Endothelial cell of umbilical vein (primary cell): ENCODE data around the gene BCR. TPM values are rescaled to one million over a fixed set of nuclear protein-coding genes. Genes with fewer than 3 reads are reported as not detected.

Source experiments
- BruUV-seq: library from RNA; stranded (reverse); fragments of 400-500 nt; replicated peaks from 2 replicates; lab custom pipeline; 2021; lab: Mats Ljungman, UMichigan
- CTCF ChIA-PET: fragments of 300-600, 350-600 bp; sonication (Branson Sonifier 250); formaldehyde crosslinking; loops from one replicate; lab custom pipeline; 2021; ENCODE audit warnings: antibody characterized with exemption, inconsistent platforms; lab: Charles Lee
- POLR2A ChIA-PET: fragments of 300-600, 350-600 bp; sonication (Branson Sonifier 250); formaldehyde crosslinking; loops from one replicate; lab custom pipeline; 2021; ENCODE audit warnings: antibody characterized with exemption, inconsistent platforms; lab: Charles Lee
- DNase-seq: peaks from one replicate; pipeline ENCODE4 v3.0.0-alpha.2; 2011; ENCODE audit warnings: low read depth, low spot score
- FAIRE-seq: peaks from 2 replicates; lab custom pipeline; 2011; peaks lifted over from hg19 to GRCh38; lab: Jason Lieb, UNC
- H2AFZ ChIP-seq: 2 replicates; pipeline ENCODE4 v1.6.0; 2012; ENCODE audit warnings: low read depth, low read length, control low read depth, inconsistent platforms
- H3K27ac ChIP-seq: 2 replicates; pipeline ENCODE4 v1.5.1; 2011; ENCODE audit warnings: low read depth, mild to moderate bottlenecking, control low read depth, low read length, moderate library complexity; ENCODE audit not compliant: insufficient read depth
- H3K27me3 ChIP-seq, 2 experiments: 2 replicates each; pipeline versions ENCODE4 v1.6.0 to v1.6.1; 2011; ENCODE audit warnings: low read length in 2 of 2, mixed read lengths in 1 of 2; ENCODE audit not compliant: control insufficient read depth in 2 of 2, insufficient read depth in 2 of 2
- H3K36me3 ChIP-seq, 2 experiments: 2 replicates in 1 of 2; 3 replicates in 1 of 2; pipeline ENCODE4 v1.5.1; 2011; ENCODE audit warnings: low read length in 2 of 2, mild to moderate bottlenecking in 1 of 2, moderate library complexity in 1 of 2; ENCODE audit not compliant: control insufficient read depth in 2 of 2, insufficient read depth in 2 of 2; ENCODE audit errors: extremely low read depth in 1 of 2
- H3K4me1 ChIP-seq: 3 replicates; pipeline ENCODE4 v1.5.1; 2011; ENCODE audit warnings: mild to moderate bottlenecking, low read length; ENCODE audit not compliant: control insufficient read depth, insufficient read depth; ENCODE audit errors: extremely low read depth
- H3K4me2 ChIP-seq: 2 replicates; pipeline ENCODE4 v1.6.1; 2011; ENCODE audit warnings: low read length, control low read depth, mixed read lengths; ENCODE audit not compliant: insufficient read depth
- H3K4me3 ChIP-seq, 3 experiments: fragments of 200-600 bp in 1 of 3; sonication (generic), shearing (Covaris generic) in 1 of 3; replicated peaks in 1 of 3; 2 replicates each; pipeline ENCODE4 v1.5.1; 2011 to 2016; ENCODE audit warnings: control low read depth in 3 of 3, low read length in 3 of 3, mild to moderate bottlenecking in 2 of 3, inconsistent platforms in 1 of 3, low read depth in 1 of 3, moderate library complexity in 1 of 3; ENCODE audit not compliant: insufficient read depth in 1 of 3
- H3K79me2 ChIP-seq: 2 replicates; pipeline ENCODE4 v1.6.0; 2012; ENCODE audit warnings: low read length, inconsistent platforms; ENCODE audit not compliant: control insufficient read depth, insufficient read depth
- H3K9ac ChIP-seq: replicated peaks from 2 replicates; pipeline ENCODE3; 2011; ENCODE audit warnings: low read length, control low read depth; ENCODE audit not compliant: insufficient read depth; ENCODE audit errors: extremely low read depth
- H3K9me1 ChIP-seq: replicated peaks from 3 replicates; pipeline ENCODE4 v1.6.0; 2011; ENCODE audit warnings: mild to moderate bottlenecking, low read length; ENCODE audit not compliant: control insufficient read depth, insufficient read depth; ENCODE audit errors: extremely low read depth
- H3K9me3 ChIP-seq: replicated peaks from 2 replicates; pipeline ENCODE4 v1.5.1; 2012; ENCODE audit warnings: low read length, inconsistent platforms; ENCODE audit not compliant: control insufficient read depth, insufficient read depth
- H4K20me1 ChIP-seq: replicated peaks from 2 replicates; pipeline ENCODE3; 2011; ENCODE audit warnings: mild to moderate bottlenecking, low read length; ENCODE audit not compliant: control insufficient read depth, insufficient read depth; ENCODE audit errors: extremely low read depth
- EZH2 ChIP-seq: IDR thresholded peaks from 2 replicates; pipeline ENCODE4 v1.6.1; 2012; ENCODE audit warnings: borderline replicate concordance, low read depth, mild to moderate bottlenecking, moderate library complexity, low read length, inconsistent platforms; ENCODE audit not compliant: severe bottlenecking
- FOS ChIP-seq: IDR thresholded peaks from 2 replicates; pipeline ENCODE4 v1.6.1; 2011; ENCODE audit warnings: mild to moderate bottlenecking, low read length, moderate library complexity, borderline replicate concordance; ENCODE audit not compliant: insufficient read depth
- GATA2 ChIP-seq: IDR thresholded peaks from 2 replicates; pipeline ENCODE4 v1.7.0; 2011; ENCODE audit warnings: low read depth, mild to moderate bottlenecking, moderate library complexity, mixed read lengths, low read length; ENCODE audit not compliant: insufficient read length, insufficient read depth
- JUN ChIP-seq: IDR thresholded peaks from 2 replicates; pipeline ENCODE4 v1.6.1; 2011; ENCODE audit warnings: borderline replicate concordance, low read depth; ENCODE audit not compliant: insufficient read length, insufficient read depth
- MYC ChIP-seq: IDR thresholded peaks from one replicate; pipeline ENCODE4 v1.6.1; 2011; ENCODE audit warnings: mild to moderate bottlenecking, low read depth, low read length
- POLR2A ChIP-seq: IDR thresholded peaks from 2 replicates; pipeline ENCODE4 v1.6.1; 2012; ENCODE audit warnings: low read depth, mild to moderate bottlenecking, control low read depth, low read length
- POLR2AphosphoS5 ChIP-seq: IDR thresholded peaks from 2 replicates; pipeline ENCODE4 v1.6.1; 2012; ENCODE audit warnings: low read depth, mild to moderate bottlenecking, control low read depth, low read length, moderate library complexity; ENCODE audit not compliant: insufficient read depth
- dilution Hi-C: fragments of 300-500 bp; cut with MboI; formaldehyde crosslinking; loops from one replicate; pipeline ENCODE4 v1.15.0; 2019; ENCODE audit warnings: low sequenced_read_pairs; ENCODE audit not compliant: extremely low pct_ligation_motif_present
- intact Hi-C: fragments of 100-400 bp; cut with micrococcal nuclease; formaldehyde crosslinking; loops from one replicate; pipeline ENCODE4 v1.10.0; 2022
- polyA plus RNA-seq, 4 experiments: library from polyadenylated mRNA; depleted of rRNA in 3 of 4; stranded (reverse) in 3 of 4; unstranded in 1 of 4; fragments of >200 nt; gene quantifications; 2 replicates each; pipeline versions ENCODE4 v1.2.1 to v1.2.3, GENCODE V29; 2011 to 2012; ENCODE audit warnings: missing spikeins in 1 of 4
- total RNA-seq: library from RNA; stranded (reverse); gene quantifications from 2 replicates; pipeline ENCODE4 v1.2.3, GENCODE V29; 2021
- TF ChIP-seq, protein P1 (sequence below): IDR thresholded peaks from 2 replicates; pipeline ENCODE4 v1.6.1; 2011; ENCODE audit not compliant: insufficient read depth, insufficient read length
- TF ChIP-seq, protein P2 (sequence below), 2 donors: IDR thresholded peaks; 1 replicate in 1 of 2; 2 replicates in 1 of 2; pipeline ENCODE4 v1.5.1; 2011; ENCODE audit warnings: low read length in 2 of 2, mild to moderate bottlenecking in 2 of 2, moderate library complexity in 2 of 2, control low read depth in 1 of 2, inconsistent platforms in 1 of 2, low read depth in 1 of 2; ENCODE audit not compliant: insufficient read depth in 1 of 2; ENCODE audit errors: extremely low read depth in 1 of 2

Gene BCR
- total and polyA plus RNA-seq, 2 donors (not counting 3 experiments of a cell fraction or from before 2014, with no cell fraction given), result 129 to 141 TPM

DNA sequence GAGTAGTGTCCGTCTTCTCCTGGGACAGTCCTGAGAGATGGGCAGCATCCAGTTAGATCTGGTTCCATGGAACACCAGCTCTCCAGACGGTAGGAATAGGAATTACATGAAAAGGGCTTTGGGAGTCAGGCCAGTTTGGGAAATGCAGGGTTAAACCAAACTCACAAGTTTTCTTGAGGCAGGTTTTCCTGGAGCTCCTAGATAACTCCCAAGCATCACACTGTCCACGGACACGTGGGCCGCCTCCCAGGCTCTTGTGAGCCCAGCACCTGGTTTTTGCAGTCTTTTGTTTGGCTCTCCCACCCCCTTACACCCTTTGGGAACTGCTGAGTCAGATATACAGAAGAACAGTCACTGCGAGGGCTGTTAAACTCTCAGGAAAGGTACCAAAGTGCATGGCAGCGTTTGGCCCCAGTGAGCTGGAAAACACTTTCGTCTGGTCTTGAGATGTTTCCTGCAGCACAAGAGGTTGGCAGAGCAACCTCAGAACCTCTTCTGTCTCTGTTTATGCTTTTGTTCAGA, 90.0 kb downstream of the BCR start:
- Histone ChIP-seq H3K4me2 (no peak overlapping the region), H3K79me2 (peaks cover 4% of the 10 kb centered on the region), H3K4me1 (no peaks in the 10 kb centered on the region), H3K27ac (no peak overlapping the region), H3K9me1 (no peaks in the 10 kb centered on the region), H3K27me3 (no peaks in the 10 kb centered on the region), H3K9ac (no peak overlapping the region), H3K4me3 (no peak overlapping the region), H3K9me3 (no peaks in the 10 kb centered on the region), H2AFZ (no peak overlapping the region), H4K20me1 (no peaks in the 10 kb centered on the region), H3K36me3 (peaks cover 18 to 76% of the 10 kb centered on the region in 2 experiments)
- POLR2A ChIA-PET, result no interaction called here
- dilution Hi-C loops (no loop called here), intact Hi-C loops (no loop called here)
- TF ChIP-seq POLR2A (no peak), GATA2 (no peak), JUN (no peak), POLR2AphosphoS5 (no peak), EZH2 (no peak), FOS (no peak), MYC (no peak)
- TF ChIP-seq, protein P1, sequence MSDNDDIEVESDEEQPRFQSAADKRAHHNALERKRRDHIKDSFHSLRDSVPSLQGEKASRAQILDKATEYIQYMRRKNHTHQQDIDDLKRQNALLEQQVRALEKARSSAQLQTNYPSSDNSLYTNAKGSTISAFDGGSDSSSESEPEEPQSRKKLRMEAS, result no peak
- TF ChIP-seq, protein P2, sequence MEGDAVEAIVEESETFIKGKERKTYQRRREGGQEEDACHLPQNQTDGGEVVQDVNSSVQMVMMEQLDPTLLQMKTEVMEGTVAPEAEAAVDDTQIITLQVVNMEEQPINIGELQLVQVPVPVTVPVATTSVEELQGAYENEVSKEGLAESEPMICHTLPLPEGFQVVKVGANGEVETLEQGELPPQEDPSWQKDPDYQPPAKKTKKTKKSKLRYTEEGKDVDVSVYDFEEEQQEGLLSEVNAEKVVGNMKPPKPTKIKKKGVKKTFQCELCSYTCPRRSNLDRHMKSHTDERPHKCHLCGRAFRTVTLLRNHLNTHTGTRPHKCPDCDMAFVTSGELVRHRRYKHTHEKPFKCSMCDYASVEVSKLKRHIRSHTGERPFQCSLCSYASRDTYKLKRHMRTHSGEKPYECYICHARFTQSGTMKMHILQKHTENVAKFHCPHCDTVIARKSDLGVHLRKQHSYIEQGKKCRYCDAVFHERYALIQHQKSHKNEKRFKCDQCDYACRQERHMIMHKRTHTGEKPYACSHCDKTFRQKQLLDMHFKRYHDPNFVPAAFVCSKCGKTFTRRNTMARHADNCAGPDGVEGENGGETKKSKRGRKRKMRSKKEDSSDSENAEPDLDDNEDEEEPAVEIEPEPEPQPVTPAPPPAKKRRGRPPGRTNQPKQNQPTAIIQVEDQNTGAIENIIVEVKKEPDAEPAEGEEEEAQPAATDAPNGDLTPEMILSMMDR (IDR thresholded peaks at IDR 0.05; ENCODE audit: extremely low read depth in 1 of 2, insufficient read depth in 1 of 2, low read depth in 1 of 2, low read length in 2 of 2), result no peak
- DNase-seq (no peak), FAIRE-seq (no peak)
- CTCF ChIA-PET, result interaction anchor here (1.2 to 3.6 kb wide), 4 partner anchors 12 to 96 kb away, joined by 3 to 14 read pairs (median 6); no protein-coding TSS in a partner anchor
- BruUV-seq, result no TSS peak
